T-helper 1 cell (primary cell): Measurements from ENCODE around the gene GSTT2B.
A peak's percentile ranks its signal among the peaks of the same experiment; 100 is the strongest.
"Not testable (repeated sequence)": the region's sequence is repeated elsewhere in the genome, so short reads cannot be mapped to it uniquely, and the experiment has no call there.

Experiments used
- DNase-seq, 5 donors: peaks; one replicate each; pipeline ENCODE4 v3.0.0-alpha.2; 2012 to 2020

GSTT2B gene

DNA sequence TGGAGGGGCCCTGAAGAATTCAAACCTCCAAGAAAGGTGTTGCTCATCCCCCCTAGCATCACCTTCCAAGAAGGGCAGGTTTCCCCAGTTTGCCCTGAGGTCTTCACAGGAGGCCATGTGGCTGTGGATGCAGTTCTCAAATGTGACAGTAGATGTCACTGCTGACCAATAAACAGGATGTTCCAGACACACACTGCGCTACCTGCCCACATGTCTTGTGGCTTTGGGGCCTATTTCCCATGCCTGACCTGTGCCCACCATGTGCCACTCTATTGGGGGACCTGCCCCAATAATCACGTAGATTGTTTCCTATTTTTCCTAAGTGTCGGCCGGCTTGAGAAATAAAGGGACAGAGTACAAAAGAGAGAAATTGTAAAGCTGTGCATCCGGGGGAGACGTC is 23.4 kb upstream of the GSTT2B start:
- DNase-seq = peak in 3 of 5 donors; percentile 15 to 53 (median 16)

DNA sequence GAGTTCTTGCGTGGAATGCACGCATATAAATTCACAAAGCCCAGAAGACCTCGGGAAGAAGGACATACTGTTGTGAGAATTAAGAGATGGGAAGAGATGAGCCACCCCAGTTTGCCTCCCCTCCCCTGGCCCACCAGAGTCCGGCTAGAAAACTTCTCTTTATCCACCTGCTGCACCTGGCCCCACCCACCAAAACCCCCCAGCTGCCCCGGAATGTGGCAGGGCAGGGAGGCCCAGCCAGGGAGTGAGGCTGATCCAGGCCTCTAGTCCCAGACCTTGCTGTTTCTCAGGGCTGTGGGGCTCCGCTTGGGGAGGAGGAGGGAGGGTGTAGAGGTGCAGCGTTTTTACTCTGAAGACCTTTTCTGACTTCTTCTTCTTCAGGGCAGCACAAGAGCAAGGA is 19.6 kb upstream of the GSTT2B start:
- DNase-seq = not testable (repeated sequence)

DNA sequence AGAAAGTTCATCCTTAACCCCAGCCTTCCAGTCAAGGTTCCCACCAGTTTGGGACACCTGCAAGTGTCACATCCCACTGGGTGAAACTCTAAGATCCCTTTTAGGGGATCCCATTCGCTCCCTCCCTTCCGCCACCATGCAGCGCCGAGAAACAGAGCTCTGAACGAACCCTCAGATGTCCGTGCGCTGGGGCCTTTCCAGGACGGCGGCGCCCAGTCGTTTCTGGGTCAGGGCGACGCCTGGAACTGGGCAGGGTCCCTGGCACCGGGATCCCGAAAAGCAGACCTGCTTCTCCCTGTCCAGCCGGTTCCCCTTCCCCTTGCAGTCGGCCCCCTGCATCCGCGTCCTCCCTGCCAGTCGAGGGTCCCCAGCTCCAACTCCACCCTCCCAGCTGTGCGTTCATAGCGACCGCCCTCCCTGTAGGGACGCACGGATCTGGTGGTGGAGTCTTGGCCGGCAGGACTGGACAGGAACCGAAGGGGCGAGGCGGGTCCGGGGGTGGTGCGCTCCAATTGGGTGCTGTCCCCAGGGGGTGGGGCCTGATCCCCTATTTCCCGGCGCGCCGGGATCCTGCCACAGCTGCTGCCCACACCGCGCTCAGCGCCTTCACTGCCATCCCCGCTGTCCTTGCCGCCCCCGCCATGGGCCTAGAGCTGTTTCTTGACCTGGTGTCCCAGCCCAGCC is 18.7 kb upstream of the GSTT2B start, which contains the start of gene GSTT2:
GSTT2 (plus strand) TSS at position 578 of the 684 bp plus-strand sequence.
- DNase-seq = not testable (repeated sequence)

DNA sequence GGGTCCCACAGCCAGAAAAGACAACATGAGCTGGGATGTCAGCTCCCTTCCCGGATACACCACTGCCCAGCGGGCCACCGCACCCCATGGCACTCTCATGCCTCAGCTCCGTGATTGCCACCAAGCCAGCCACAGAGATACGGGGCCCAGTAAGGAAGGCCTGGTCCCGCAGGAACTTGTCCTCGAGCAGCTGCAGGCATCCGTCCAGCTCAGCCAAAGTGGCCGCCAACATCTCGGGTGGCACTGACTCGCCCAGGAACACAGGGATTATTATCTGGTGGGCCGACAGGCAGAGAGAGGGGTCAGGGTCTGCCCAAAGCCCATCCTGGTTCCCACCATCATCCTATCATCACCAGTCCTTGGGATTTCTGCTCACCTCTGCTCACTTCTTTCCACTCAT is 16.3 kb upstream of the GSTT2B start:
- not testable (repeated sequence) for DNase-seq

DNA sequence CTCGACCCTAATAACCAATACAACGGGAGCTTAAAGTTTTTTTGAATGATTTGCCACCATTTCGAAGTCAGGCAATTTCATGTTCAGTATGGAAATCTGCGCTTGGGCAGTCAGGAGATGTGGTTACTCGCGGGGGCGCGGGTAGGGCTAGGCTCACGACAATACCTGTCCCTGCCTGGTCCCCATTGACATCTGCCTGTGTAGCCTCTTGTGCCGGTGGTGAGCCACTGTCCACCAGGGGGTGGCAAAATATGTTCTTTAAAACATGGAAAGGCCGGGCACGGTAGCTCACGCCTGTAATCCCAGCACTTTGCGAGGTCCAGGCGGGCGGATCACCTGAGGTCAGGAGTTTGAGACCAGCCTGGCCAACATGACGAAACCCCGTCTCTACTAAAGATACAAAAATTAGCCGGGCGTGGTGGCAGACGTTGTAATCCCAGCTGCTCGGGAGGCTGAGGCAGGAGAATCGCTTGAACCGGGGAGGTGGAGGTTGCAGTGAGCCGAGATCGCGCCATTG is 13.9 kb upstream of the GSTT2B start:
- DNase-seq = not testable (repeated sequence)

DNA sequence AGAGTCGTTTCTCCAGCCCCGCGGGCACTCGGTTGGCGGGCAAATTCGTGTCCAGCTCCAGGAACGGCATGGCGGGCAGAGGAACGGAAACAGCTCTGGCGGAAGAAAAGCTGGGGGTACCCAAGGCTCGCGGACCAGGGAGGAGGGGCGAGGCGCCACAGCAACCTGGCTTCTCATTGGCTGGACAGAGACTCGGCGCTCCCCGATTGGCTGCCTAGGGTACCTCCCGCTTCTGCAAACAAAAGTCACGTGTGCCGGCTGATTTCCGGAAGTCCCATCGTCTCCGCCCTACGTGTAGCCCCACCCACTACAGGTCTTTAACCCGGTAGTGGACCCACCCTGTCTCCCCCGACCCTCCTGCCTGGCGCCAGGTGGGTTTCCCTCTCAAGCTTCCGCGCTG is 13.3 kb upstream of the GSTT2B start, which contains the start of gene DDT:
DDT (minus strand) TSS at position 97 of the 400 bp plus-strand sequence; CDS start at position 70, 27 bp downstream.
- DNase-seq = not testable (repeated sequence)

DNA sequence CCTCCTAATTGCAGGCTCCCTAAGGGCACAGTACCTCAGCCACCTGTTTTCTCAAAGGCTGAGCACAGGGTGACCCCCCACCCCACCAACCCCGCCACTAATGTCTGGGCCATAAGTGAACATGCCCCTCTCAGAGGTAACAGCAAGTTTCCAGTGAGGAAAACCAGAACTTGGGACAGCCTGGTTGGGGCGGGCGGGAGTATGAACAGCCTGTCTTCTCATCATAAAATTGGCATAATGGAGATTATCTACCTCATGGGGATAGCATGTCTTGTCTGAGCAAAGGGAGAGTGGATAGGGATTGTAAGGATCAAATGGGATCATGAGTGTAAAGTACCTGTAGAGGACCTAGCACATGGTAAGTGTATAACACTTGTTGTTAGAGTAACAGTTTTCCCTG is 10.9 kb upstream of the GSTT2B start:
- DNase-seq = not testable (repeated sequence)

DNA sequence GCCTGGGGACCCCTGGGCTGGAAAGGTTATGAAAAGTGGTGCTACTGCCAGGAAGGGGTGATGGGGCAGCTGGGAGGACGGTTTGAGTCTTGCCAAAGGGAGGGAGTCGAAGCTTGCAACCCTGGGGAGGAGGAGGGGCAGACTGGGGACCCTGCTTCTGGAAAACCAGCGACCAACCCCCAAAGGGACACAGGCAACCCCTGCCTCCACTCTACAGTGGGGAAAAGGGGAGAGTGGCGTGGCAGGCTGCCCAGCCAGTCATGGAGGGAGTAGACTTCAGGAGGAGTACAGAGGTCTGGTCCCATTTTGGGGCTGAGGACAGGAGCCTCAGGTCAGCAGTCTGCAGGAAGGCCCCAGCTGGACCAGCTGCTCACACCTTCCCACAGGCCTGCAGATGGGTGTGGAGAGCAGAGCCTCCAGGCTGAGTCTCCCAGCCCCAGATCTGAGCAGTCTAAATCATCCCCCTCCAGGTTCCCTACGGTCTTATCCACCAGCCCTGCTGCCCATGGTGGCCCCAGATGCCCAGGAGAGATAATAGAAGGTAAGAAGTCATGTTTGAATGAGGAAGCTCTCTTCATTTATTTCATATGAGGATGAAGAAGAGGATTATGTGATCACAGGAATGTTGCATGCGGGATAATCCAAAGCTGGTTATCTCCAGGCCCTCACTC is 10.0 kb upstream of the GSTT2B start:
- no peak for DNase-seq

DNA sequence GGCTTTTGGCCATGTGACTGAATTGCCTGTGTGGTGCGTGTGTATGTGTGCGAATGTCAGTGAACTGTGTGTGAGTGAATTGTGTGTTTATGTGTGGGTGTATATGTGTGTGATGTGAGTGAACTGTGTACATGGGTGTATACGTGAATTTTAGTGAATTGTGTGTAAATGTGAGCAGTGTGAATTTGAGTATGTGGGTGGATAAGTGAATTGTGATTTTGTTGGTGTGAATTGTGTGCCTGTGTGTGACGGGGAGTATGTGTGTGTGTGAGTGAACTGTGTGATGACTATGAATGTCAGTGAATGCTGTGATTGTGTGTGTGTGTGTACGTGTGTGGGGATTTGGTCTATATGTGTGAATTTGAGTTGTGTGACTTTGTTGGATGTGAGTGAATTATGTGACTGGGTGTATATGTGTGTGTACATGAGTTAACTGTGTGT is 9.2 kb upstream of the GSTT2B start:
- DNase-seq = no peak

DNA sequence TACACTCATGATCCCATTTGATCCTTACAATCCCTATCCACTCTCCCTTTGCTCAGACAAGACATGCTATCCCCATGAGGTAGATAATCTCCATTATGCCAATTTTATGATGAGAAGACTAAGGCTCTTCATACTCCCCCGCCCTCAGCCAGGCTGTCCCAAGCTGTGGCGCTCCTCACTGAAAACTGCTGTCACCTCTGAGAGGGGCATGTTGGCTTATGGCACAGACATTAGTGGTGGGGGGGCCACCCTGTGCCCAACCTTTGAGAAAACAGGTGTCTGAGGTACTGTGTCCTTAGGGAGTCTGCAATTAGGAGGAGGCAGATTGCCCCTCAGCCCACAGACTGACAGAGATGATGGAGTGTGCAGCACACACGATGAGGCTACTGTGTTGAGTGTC is 8.1 kb upstream of the GSTT2B start:
- DNase-seq = no peak

DNA sequence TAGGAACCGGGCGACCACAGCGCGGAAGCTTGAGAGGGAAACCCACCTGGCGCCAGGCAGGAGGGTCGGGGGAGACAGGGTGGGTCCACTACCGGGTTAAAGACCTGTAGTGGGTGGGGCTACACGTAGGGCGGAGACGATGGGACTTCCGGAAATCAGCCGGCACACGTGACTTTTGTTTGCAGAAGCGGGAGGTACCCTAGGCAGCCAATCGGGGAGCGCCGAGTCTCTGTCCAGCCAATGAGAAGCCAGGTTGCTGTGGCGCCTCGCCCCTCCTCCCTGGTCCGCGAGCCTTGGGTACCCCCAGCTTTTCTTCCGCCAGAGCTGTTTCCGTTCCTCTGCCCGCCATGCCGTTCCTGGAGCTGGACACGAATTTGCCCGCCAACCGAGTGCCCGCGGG is 5.6 kb upstream of the GSTT2B start, which contains the start of gene DDTL:
DDTL (plus strand) TSS at position 321 of the 400 bp plus-strand sequence; CDS start at position 348, 27 bp downstream.
- not testable (repeated sequence) for DNase-seq

DNA sequence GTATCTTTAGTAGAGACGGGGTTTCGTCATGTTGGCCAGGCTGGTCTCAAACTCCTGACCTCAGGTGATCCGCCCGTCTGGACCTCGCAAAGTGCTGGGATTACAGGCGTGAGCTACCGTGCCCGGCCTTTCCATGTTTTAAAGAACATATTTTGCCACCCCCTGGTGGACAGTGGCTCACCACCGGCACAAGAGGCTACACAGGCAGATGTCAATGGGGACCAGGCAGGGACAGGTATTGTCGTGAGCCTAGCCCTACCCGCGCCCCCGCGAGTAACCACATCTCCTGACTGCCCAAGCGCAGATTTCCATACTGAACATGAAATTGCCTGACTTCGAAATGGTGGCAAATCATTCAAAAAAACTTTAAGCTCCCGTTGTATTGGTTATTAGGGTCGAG is 5.1 kb upstream of the GSTT2B start:
- DNase-seq = not testable (repeated sequence)

DNA sequence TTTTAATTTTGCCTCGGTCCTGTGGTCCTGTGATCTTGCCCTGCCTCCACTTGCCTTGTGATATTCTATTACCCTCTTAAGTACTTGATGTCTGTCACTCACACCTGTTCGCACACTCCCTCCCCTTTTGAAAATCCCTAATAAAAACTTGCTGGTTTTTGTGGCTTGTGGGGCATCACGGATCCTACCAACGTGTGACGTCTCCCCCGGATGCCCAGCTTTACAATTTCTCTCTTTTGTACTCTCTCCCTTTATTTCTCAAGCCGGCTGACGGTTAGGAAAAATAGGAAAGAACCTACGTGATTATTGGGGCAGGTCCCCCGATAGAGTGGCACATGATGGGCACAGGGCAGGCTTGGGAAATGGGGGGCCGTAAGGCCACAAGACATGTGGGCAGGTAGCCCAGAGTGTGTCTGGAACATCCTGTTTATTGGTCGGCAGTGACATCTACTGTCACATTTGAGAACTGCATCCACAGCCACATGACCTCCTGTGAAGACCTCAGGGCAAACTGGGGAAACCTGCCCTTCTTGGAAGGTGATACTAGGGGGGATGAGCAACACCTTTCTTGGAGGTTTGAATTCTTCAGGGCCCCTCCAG is 4.6 kb downstream of the GSTT2B start:
- peak; percentile 29 to 77 (median 58) for DNase-seq

DNA sequence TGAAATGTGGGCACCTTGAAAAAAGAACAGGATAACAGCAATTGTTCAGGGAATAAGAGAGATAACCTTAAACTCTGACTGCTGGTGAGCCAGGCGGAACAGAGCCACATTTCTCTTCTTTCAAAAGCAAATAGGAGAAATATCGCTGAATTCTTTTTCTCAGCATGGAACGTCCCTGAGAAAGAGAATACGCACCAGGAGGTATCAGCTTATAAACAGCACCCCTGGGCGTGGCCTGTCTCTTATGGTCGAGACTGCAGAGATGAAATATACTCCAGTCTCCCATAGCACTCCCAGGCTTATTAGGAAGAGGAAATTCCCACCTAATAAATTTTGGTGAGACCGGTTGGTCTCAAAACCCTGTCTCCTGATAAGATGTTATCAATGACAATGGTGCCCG is 5.1 kb downstream of the GSTT2B start:
- not testable (repeated sequence) for DNase-seq

DNA sequence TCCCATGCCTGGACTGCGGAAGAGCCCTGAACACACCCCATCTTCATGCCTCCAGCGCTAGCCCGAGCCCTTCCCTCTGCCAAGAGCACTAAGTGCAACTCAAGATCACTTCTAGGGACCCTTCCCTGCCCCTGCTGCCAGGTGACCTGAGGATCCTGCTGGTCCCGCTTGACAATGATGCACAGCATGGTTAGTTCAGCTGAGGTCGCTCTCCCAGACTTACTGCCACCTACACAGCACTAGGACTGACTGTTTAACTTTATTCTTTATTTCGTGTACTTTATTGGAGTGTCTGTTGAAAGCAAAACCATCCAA is 6.0 kb downstream of the GSTT2B start:
- DNase-seq = not testable (repeated sequence)

DNA sequence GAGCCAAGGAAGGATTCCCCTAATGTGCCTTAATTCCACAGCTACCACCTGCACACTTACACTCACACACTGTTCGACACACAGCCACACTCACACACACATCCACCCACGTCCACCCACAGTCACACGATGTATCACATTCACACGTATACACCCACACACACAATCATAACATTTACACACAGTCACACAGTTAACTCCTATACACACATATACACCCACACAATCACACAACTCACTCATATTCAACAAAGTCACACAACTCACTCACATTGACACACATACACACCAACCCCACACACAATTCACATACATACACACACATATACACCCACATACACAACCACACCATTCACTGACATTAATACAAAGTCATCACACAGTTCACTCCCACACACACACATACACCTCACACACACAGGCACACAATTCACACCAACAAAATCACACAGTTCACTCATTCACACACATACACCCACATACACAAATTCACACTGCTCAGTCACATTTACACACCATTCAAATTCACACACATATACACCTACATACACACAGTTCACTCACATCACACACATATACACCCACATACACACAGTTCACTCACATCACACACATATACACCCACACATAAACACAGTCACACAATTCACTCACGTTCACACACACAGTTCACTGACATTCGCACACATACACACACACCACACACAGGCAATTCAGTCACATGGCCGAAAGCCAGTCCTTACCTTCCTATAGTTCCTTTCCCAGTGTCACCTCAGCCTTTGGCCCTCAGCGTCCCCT is 6.6 kb downstream of the GSTT2B start:
- not testable (repeated sequence) for DNase-seq

DNA sequence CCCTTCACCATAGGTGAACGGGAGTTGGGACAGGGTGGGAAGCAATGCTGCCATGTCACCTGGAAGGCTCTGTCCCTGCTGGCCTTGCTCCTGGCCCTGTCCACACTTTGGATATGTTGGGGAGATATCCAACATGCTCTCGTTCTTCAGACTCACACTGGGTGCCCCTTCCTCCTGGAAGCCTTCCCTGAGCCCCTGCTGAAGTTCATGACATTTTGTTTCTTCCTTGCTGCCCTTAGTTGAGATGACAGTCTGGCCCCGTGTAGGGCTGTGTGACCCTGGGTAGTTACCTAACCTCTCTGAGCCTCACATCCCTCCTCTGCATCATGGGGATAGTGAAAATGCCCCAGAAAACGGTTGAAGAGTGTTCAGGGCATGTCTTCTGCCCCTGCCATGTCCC is 7.5 kb downstream of the GSTT2B start:
- DNase-seq = not testable (repeated sequence)

DNA sequence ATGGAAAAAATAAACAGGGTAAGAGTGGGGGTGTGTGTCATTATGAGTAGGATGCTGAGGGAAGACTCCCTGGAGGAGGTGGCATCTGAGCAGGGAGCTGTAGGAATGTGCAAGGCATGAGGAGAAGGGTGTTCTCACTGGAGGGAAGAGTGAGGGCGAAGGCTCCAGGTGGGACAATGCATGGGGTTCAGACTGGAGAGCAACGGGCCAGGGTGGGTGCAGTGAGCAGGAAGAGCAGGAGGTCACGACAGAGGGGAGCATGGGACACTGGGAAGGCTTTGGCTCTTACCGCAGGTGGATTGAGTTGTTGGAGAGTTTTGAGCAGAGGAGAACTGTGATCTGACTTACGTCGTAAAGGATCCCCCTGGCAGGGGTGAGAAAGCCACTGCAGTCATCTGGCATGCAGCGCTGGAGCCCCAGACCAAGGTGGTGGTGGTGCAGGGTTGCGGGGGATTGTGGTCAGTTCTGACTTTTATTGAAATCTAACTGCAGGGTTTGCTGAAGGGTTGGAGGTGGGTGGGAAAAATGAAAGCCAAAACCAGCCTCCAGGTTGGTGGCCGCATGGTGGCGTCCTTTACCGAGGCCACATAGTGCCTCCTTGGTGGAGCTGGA is 8.1 kb downstream of the GSTT2B start:
- not testable (repeated sequence) for DNase-seq

DNA sequence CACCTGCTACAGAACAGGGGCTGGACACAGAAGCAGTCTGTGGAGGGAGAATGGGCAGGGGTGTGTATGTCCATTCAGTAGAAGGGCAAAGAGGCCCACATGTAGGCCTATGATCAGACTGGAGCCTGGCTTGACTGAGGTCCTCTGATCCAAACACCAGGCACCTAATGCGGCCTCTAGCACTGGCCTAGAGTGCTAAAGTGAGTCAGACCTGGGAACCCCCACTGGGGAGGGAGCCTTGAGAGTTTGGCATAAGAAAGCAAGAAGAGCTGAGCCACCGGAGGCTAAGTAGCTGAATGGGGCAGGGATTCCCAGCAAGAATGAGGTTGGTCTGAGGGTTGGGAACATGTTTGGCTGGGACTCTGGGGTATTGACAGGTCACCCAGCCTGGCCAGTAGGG is 9.6 kb downstream of the GSTT2B start:
- DNase-seq = not testable (repeated sequence)

DNA sequence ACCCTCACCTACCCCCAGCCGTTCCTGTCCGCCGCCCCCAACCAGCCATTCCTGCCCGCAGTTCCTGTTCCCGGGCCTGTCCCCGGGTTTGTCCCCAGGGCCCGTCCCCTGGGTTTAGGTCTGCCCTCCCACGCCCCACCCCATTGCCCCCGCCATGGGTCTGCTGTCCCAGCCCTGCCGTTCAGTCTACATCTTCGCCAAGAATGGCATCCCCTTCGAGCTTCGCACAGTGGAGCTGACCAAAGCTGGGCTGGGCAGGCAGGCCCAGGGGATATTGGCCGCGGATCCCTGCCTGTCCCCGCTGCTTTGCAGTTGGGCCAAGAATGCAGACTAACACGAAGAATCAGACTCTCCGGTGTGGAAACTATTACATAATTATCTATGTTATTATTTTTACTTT is 11.2 kb downstream of the GSTT2B start:
- DNase-seq = not testable (repeated sequence)

DNA sequence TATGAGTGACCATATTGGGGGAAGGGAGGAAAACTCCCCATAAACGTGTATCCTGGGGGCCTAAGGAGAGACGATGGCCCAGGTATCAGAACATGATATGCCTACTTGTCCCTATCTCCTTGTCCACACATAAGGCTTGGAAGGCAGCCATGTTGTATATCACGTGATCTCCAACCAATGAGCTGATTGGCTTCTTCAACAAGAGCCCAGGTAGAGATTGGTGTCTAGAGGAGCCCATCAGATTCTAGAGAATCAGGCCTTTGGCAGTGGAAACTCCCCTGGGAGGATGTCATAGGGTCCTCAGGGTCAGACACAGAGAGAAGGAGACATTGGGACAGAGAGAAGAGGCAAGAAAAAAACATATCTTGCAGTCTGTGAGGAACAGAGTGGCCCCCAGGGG is 13.6 kb downstream of the GSTT2B start:
- DNase-seq = not testable (repeated sequence)

DNA sequence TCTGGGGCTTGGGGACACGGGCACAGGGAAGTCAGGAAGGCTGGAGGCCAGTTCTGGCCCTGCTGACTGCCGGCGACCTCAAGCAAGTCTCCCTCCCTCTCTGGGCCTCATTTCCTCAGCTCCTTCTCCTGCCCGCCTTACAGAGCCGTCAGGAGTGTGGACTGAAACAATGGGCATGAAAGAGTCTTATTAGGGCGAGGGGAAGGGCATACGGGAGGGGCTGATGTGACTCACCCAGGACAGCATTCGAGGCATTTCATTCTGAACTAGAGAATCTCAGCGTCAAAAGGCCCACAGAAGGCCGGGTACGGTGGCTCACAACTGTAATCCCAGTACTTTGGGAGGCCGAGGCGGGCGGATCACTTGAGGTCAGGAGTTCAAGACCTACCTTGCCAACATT is 20.8 kb downstream of the GSTT2B start:
- DNase-seq = not testable (repeated sequence)
